Loucy (cell line): Measurements from ENCODE around the gene CARD6.
"Not testable (repeated sequence)": the region's sequence is repeated elsewhere in the genome, so short reads cannot be mapped to it uniquely, and the experiment has no call there.

ENCODE experiments used
- EZH2phosphoT487 ChIP-seq: fragments of 200-600 bp; IDR thresholded peaks from 2 replicates; pipeline ENCODE4 v1.6.1; 2018; ENCODE audit warnings: antibody characterized with exemption, mild to moderate bottlenecking, moderate library complexity, borderline replicate concordance
- TF ChIP-seq, protein P1 (sequence below): fragments of 200-600 bp; sonication (generic); conservative IDR thresholded peaks from 2 replicates; pipeline ENCODE4 v1.5.1; 2014; ENCODE audit warnings: mild to moderate bottlenecking, antibody characterized with exemption, low read length

DNA sequence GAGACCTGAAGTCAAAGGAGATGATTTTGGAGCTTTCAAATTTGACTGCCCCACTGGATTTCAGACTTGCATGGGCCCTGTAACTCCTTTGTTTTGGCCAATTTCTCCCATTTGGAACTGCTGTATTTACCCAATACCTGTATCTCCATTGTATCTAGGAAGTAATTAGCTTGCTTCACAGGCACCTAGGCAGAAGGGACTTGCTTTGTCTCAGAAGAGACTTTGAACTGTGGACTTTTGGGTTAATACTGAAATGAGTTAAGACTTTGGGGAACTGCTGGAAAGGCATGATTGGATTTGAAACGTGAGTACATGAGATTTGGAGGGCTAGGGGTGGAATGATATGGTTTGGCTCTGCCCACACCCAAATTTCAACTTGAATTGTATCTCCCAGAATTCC is 41.9 kb downstream of the CARD6 start:
- TF ChIP-seq, protein P1, sequence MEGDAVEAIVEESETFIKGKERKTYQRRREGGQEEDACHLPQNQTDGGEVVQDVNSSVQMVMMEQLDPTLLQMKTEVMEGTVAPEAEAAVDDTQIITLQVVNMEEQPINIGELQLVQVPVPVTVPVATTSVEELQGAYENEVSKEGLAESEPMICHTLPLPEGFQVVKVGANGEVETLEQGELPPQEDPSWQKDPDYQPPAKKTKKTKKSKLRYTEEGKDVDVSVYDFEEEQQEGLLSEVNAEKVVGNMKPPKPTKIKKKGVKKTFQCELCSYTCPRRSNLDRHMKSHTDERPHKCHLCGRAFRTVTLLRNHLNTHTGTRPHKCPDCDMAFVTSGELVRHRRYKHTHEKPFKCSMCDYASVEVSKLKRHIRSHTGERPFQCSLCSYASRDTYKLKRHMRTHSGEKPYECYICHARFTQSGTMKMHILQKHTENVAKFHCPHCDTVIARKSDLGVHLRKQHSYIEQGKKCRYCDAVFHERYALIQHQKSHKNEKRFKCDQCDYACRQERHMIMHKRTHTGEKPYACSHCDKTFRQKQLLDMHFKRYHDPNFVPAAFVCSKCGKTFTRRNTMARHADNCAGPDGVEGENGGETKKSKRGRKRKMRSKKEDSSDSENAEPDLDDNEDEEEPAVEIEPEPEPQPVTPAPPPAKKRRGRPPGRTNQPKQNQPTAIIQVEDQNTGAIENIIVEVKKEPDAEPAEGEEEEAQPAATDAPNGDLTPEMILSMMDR = not testable (repeated sequence)
- not testable (repeated sequence) for TF ChIP-seq EZH2phosphoT487
